ENCODE results near the gene TRDN.

- TF ChIP-seq, protein P1, sequence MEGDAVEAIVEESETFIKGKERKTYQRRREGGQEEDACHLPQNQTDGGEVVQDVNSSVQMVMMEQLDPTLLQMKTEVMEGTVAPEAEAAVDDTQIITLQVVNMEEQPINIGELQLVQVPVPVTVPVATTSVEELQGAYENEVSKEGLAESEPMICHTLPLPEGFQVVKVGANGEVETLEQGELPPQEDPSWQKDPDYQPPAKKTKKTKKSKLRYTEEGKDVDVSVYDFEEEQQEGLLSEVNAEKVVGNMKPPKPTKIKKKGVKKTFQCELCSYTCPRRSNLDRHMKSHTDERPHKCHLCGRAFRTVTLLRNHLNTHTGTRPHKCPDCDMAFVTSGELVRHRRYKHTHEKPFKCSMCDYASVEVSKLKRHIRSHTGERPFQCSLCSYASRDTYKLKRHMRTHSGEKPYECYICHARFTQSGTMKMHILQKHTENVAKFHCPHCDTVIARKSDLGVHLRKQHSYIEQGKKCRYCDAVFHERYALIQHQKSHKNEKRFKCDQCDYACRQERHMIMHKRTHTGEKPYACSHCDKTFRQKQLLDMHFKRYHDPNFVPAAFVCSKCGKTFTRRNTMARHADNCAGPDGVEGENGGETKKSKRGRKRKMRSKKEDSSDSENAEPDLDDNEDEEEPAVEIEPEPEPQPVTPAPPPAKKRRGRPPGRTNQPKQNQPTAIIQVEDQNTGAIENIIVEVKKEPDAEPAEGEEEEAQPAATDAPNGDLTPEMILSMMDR (IDR thresholded peaks at IDR 0.05), result no peak
- no peak for TF ChIP-seq POLR2AphosphoS5 (IDR thresholded peaks at IDR 0.05)
- TF ChIP-seq POLR2A (IDR thresholded peaks at IDR 0.05), result no peak
These were observed 468.3 kb downstream of the TRDN start for GRCh38 chr6:123168466-123168865.
